A549 (cell line): Measurements from ENCODE around the gene CAMSAP1. TPM values are rescaled to one million over a fixed set of nuclear protein-coding genes. Genes with fewer than 3 reads are reported as not detected.

Experiments used
- ATAC-seq, 2 experiments: fragments of 200-7000 bp in 1 of 2; fragments of >200 bp in 1 of 2; cut with Nextera tagmentation in 1 of 2; cut with Tn5 transposase in 1 of 2; 3 replicates each; pipeline versions ENCODE4 v1.8.0 to v1.9.1; 2018 to 2020; ENCODE audit warnings: mild to moderate bottlenecking in 1 of 2, moderate library complexity in 1 of 2
- CTCF ChIA-PET: fragments of 300-600 bp; sonication (Branson Sonifier 250); formaldehyde crosslinking; extraction: SDS; loops from one replicate; lab custom pipeline; 2021; ENCODE audit warnings: antibody characterized with exemption, inconsistent platforms; lab: Yijun Ruan, JAX
- POLR2A ChIA-PET: fragments of 350-600 bp; formaldehyde crosslinking; extraction: SDS; loops from one replicate; lab custom pipeline; 2021; ENCODE audit warnings: antibody characterized with exemption, inconsistent platforms; lab: Yijun Ruan, JAX
- DNase-seq, 2 experiments: peaks; one replicate each; pipeline versions ENCODE4 v3.0.0 to v3.0.0-alpha.2; 2011 to 2016; ENCODE audit warnings: low read depth in 1 of 2, low spot score in 1 of 2
- FAIRE-seq: peaks from 2 replicates; lab custom pipeline; 2011; peaks lifted over from hg19 to GRCh38; lab: Jason Lieb, UNC
- H3K27ac ChIP-seq, 2 experiments: fragments of >200 bp; sonication (Bioruptor Twin); formaldehyde crosslinking; 3 replicates each; pipeline ENCODE4 v1.5.1; 2016 to 2017
- H3K4me1 ChIP-seq: fragments of >200 bp; sonication (Bioruptor Twin); formaldehyde crosslinking; 3 replicates; pipeline ENCODE4 v1.6.1; 2016
- H3K4me2 ChIP-seq: fragments of >200 bp; sonication (Bioruptor Twin); formaldehyde crosslinking; 3 replicates; pipeline ENCODE4 v1.6.1; 2016
- H3K4me3 ChIP-seq: fragments of >200 bp; sonication (Bioruptor Twin); formaldehyde crosslinking; 3 replicates; pipeline ENCODE4 v1.5.1; 2016
- H3K9me3 ChIP-seq: fragments of >200 bp; sonication (Bioruptor Twin); formaldehyde crosslinking; 3 replicates; pipeline ENCODE4 v1.6.1; 2016
- BHLHE40 ChIP-seq: IDR thresholded peaks from 2 replicates; pipeline ENCODE4 v1.6.1; 2012; ENCODE audit warnings: low read depth, low read length, inconsistent platforms
- CHD4 ChIP-seq: fragments of 200-600 bp; sonication (generic); IDR thresholded peaks from 2 replicates; pipeline ENCODE4 v1.6.1; 2016; ENCODE audit warnings: antibody characterized with exemption, mild to moderate bottlenecking, borderline replicate concordance
- CTCF ChIP-seq: fragments of >200 bp; sonication (Bioruptor Twin); formaldehyde crosslinking; IDR thresholded peaks from 3 replicates; pipeline ENCODE4 v1.5.1; 2016
- EHF ChIP-seq: fragments of 250-450 bp; sonication (Bioruptor Pico); IDR thresholded peaks from 2 replicates; pipeline ENCODE4 v1.5.0; 2020; ENCODE audit warnings: mild to moderate bottlenecking
- EHMT2 ChIP-seq: fragments of 200-600 bp; sonication (generic); IDR thresholded peaks from 2 replicates; pipeline ENCODE4 v1.6.1; 2016; ENCODE audit warnings: antibody characterized with exemption, low read depth, mild to moderate bottlenecking, moderate library complexity
- EP300 ChIP-seq, 2 experiments: fragments of >200 bp; sonication (Bioruptor Twin); formaldehyde crosslinking; IDR thresholded peaks; 2 replicates in 1 of 2; 3 replicates in 1 of 2; pipeline ENCODE4 v1.6.1; 2016 to 2017
- FOSB ChIP-seq: fragments of 250-450 bp; sonication (Bioruptor Pico); IDR thresholded peaks from 2 replicates; pipeline ENCODE4 v1.5.0; 2020; ENCODE audit warnings: mild to moderate bottlenecking, moderate library complexity
- HEYL ChIP-seq: fragments of 250-450 bp; sonication (Bioruptor Pico); IDR thresholded peaks from 2 replicates; pipeline ENCODE4 v1.8.0; 2021; ENCODE audit warnings: mild to moderate bottlenecking, moderate library complexity
- HOXA7 ChIP-seq: fragments of 250-450 bp; sonication (Bioruptor Pico); IDR thresholded peaks from 2 replicates; pipeline ENCODE4 v1.5.0; 2020; ENCODE audit warnings: mild to moderate bottlenecking, moderate library complexity
- HOXB13 ChIP-seq: fragments of 250-450 bp; sonication (Bioruptor Pico); IDR thresholded peaks from 2 replicates; pipeline ENCODE4 v1.5.0; 2020; ENCODE audit warnings: low read depth, mild to moderate bottlenecking, moderate library complexity
- KDM1A ChIP-seq: fragments of 200-600 bp; sonication (generic); IDR thresholded peaks from 2 replicates; pipeline ENCODE4 v1.6.1; 2016; ENCODE audit warnings: low read depth, mild to moderate bottlenecking
- MAFK ChIP-seq: fragments of 450-650 bp; IDR thresholded peaks from 2 replicates; pipeline ENCODE4 v1.6.1; 2014; ENCODE audit not compliant: partially characterized antibody
- MAX ChIP-seq: IDR thresholded peaks from 2 replicates; pipeline ENCODE4 v1.6.1; 2012
- MAZ ChIP-seq: fragments of 150-350 bp; IDR thresholded peaks from 2 replicates; pipeline ENCODE4 v1.6.1; 2014; ENCODE audit warnings: antibody characterized with exemption, low read depth, low read length, borderline replicate concordance
- NFE2L2 ChIP-seq: fragments of 150-350 bp; conservative IDR thresholded peaks from 2 replicates; pipeline ENCODE4 v1.6.1; 2014; ENCODE audit warnings: low read length
- NR3C1 ChIP-seq: fragments of >200 bp; sonication (Bioruptor Twin); formaldehyde crosslinking; IDR thresholded peaks from 3 replicates; pipeline ENCODE4 v1.6.1; 2017
- PBX3 ChIP-seq: IDR thresholded peaks from 2 replicates; pipeline ENCODE4 v1.6.1; 2012
- POLR2AphosphoS2 ChIP-seq: conservative IDR thresholded peaks from 2 replicates; pipeline ENCODE4 v1.6.1; 2012; ENCODE audit warnings: low read length, improper control_type of control experiment, inconsistent platforms
- REST ChIP-seq: fragments of 200-600 bp; sonication (generic); IDR thresholded peaks from 2 replicates; pipeline ENCODE4 v1.6.1; 2016; ENCODE audit warnings: antibody characterized with exemption, mild to moderate bottlenecking, moderate library complexity
- SMC3 ChIP-seq: fragments of >200 bp; sonication (Bioruptor Twin); formaldehyde crosslinking; IDR thresholded peaks from 3 replicates; pipeline ENCODE4 v1.6.1; 2018; ENCODE audit warnings: inconsistent platforms
- SREBF2 ChIP-seq: fragments of 450-650 bp; IDR thresholded peaks from 2 replicates; pipeline ENCODE4 v1.6.1; 2014; ENCODE audit warnings: mild to moderate bottlenecking, moderate library complexity
- TP53 ChIP-seq: fragments of 250-450 bp; sonication (Bioruptor Pico); IDR thresholded peaks from 2 replicates; pipeline ENCODE4 v1.5.0; 2021; ENCODE audit warnings: mild to moderate bottlenecking, moderate library complexity
- ZSCAN20 ChIP-seq: fragments of 250-450 bp; sonication (Bioruptor Pico); IDR thresholded peaks from 2 replicates; pipeline ENCODE4 v1.8.0; 2022; ENCODE audit warnings: mild to moderate bottlenecking, moderate library complexity
- WGBS: methylation state at CpG from one replicate; pipeline ENCODE4 v1.1.6; 2017; ENCODE audit errors: missing lambda C conversion rate; 5-methylcytosine and 5-hydroxymethylcytosine counted together
- polyA plus RNA-seq, 4 experiments: library from polyadenylated mRNA; depleted of rRNA in 3 of 4; stranded (reverse); fragments of >200 nt; fragmentation: RNase III in 1 of 4; extraction: RNeasy Plus Mini Kit Qiagen cat#74134 plus additional on column Dnase treatment in 1 of 4; gene quantifications; 2 replicates in 3 of 4; 3 replicates in 1 of 4; pipeline ENCODE4 v1.2.3, GENCODE V29; 2011 to 2017

CAMSAP1 gene
- polyA plus RNA-seq, 2 of the 4 experiments (the other 2 are of a cell fraction) = 8.6 to 15.0 TPM

GRCh38 chr9:135850737-135851136, 56.6 kb downstream of the CAMSAP1 start:
- ChIA-PET CTCF (interaction anchor here (0.6 kb wide), 1 partner anchor 177 kb away, joined by 3 read pairs; no protein-coding TSS in a partner anchor), POLR2A (no interaction called here)
- Histone ChIP-seq H3K4me2 (no peak overlapping the region), H3K4me1 (no peaks in the 10 kb centered on the region), H3K4me3 (no peak overlapping the region), H3K27ac (no peak overlapping the region)
- ATAC-seq = no peak
- WGBS = 75% methylated on average over 8 of the region's 8 CpGs
- no peak for FAIRE-seq
- no peak for DNase-seq
- TF ChIP-seq KDM1A (no peak), MAZ (no peak), SMC3 (no peak), MAX (no peak), CTCF (no peak)
- TF ChIP-seq, all 56 proteins: peak for 0
- H3K9me3 ChIP-seq = no peaks in the 10 kb centered on the region; the same call in 2 of the 3 replicates

GRCh38 chr9:135849181-135849580, 58.2 kb downstream of the CAMSAP1 start:
- H3K9me3 ChIP-seq = peaks cover under 1% of the 10 kb centered on the region; the same call in 1 of the 3 replicates
- no peak for DNase-seq
- WGBS = 85% methylated on average over 8 of the region's 8 CpGs
- CTCF ChIA-PET = interaction anchor here (1.2 to 3.2 kb wide), 6 partner anchors 9 to 119 kb away, joined by 3 to 14 read pairs (median 3); no protein-coding TSS in a partner anchor
- H3K4me2 ChIP-seq = no peak overlapping the region
- H3K4me1 ChIP-seq = no peaks in the 10 kb centered on the region
- H3K4me3 ChIP-seq = no peak overlapping the region
- TF ChIP-seq BHLHE40 = no peak
- TF ChIP-seq ZSCAN20 (CRISPR knock-in tag) = no peak
- TF ChIP-seq SMC3 = no peak
- no peak for TF ChIP-seq FOSB (CRISPR knock-in tag)
- no peak for TF ChIP-seq NFE2L2
- no peak for TF ChIP-seq KDM1A
- no peak for TF ChIP-seq EHMT2
- no peak for TF ChIP-seq HOXB13 (CRISPR knock-in tag)
- TF ChIP-seq EP300 (IDR thresholded peaks at IDR 0.05) = no peak
- TF ChIP-seq MAFK = no peak
- no peak for TF ChIP-seq SREBF2
- no peak for TF ChIP-seq PBX3
- TF ChIP-seq REST = no peak
- TF ChIP-seq NR3C1 = no peak
- no peak for TF ChIP-seq HOXA7 (CRISPR knock-in tag)
- TF ChIP-seq EHF (CRISPR knock-in tag) = no peak
- no peak for TF ChIP-seq CHD4
- TF ChIP-seq HEYL (CRISPR knock-in tag) = no peak
- TF ChIP-seq TP53 (CRISPR knock-in tag) = no peak
- TF ChIP-seq POLR2AphosphoS2 = no peak
- TF ChIP-seq, all 56 proteins: peak for 0
- FAIRE-seq (no peak), ATAC-seq (no peak)
- H3K27ac ChIP-seq = no peak overlapping the region
- POLR2A ChIA-PET = no interaction called here
